Caco-2 (cell line): ENCODE results near the gene HOXA2. TPM values are rescaled to one million over a fixed set of nuclear protein-coding genes. Genes with fewer than 3 reads are reported as not detected.

Experiments used
- BruUV-seq: library from RNA; stranded (reverse); fragments of 400-500 nt; replicated peaks from 2 replicates; lab custom pipeline; 2021; lab: Mats Ljungman, UMichigan
- CTCF ChIA-PET: fragments of 300-600 bp; sonication (Branson Sonifier 250); formaldehyde crosslinking; loops from one replicate; lab custom pipeline; 2022; ENCODE audit warnings: antibody characterized with exemption; lab: Charles Lee
- POLR2A ChIA-PET: fragments of 300-600 bp; sonication (Branson Sonifier 250); formaldehyde crosslinking; loops from one replicate; lab custom pipeline; 2022; ENCODE audit warnings: antibody characterized with exemption; lab: Charles Lee
- DNase-seq, 2 experiments: peaks; one replicate each; pipeline versions ENCODE4 v3.0.0 to v3.0.0-alpha.2; 2020 to 2022
- H3K27me3 ChIP-seq: replicated peaks from 2 replicates; pipeline ENCODE4 v1.6.0; 2011; ENCODE audit warnings: low read length; ENCODE audit not compliant: control insufficient read depth, insufficient read depth
- H3K36me3 ChIP-seq: 2 replicates; pipeline ENCODE4 v1.5.1; 2011; ENCODE audit warnings: low read length; ENCODE audit not compliant: control insufficient read depth, insufficient read depth
- H3K4me1 ChIP-seq: fragments of 250-450 bp; sonication (Bioruptor Pico); 2 replicates; pipeline ENCODE4 v1.5.1; 2020; ENCODE audit warnings: mild to moderate bottlenecking
- H3K4me3 ChIP-seq: 2 replicates; pipeline ENCODE4 v1.5.1; 2011; ENCODE audit warnings: low read depth, mild to moderate bottlenecking, control low read depth, low read length
- H3K9me3 ChIP-seq: fragments of 250-450 bp; sonication (Bioruptor Pico); 2 replicates; pipeline ENCODE4 v1.5.1; 2020; ENCODE audit warnings: mild to moderate bottlenecking, moderate library complexity
- H3K27ac Mint-ChIP-seq: one replicate; pipeline ENCODE4 v1.8.0; 2022; ENCODE audit warnings: mixed read lengths; ENCODE audit not compliant: unreplicated experiment
- H3K27me3 Mint-ChIP-seq: one replicate; pipeline ENCODE4 v1.8.0; 2022; ENCODE audit warnings: mixed read lengths; ENCODE audit not compliant: insufficient read depth, unreplicated experiment
- H3K36me3 Mint-ChIP-seq: one replicate; pipeline ENCODE4 v1.8.0; 2022; ENCODE audit warnings: mild to moderate bottlenecking, mixed read lengths; ENCODE audit not compliant: insufficient read depth, unreplicated experiment
- H3K4me1 Mint-ChIP-seq: one replicate; pipeline ENCODE4 v1.8.0; 2022; ENCODE audit warnings: low read depth, mixed read lengths; ENCODE audit not compliant: unreplicated experiment
- H3K4me3 Mint-ChIP-seq: one replicate; pipeline ENCODE4 v1.8.0; 2022; ENCODE audit warnings: mild to moderate bottlenecking, moderate library complexity, mixed read lengths; ENCODE audit not compliant: unreplicated experiment
- H3K9me3 Mint-ChIP-seq: one replicate; pipeline ENCODE4 v1.8.0; 2022; ENCODE audit warnings: mixed read lengths; ENCODE audit not compliant: unreplicated experiment
- CTCF ChIP-seq, 2 experiments: fragments of 200-600 bp in 1 of 2; IDR thresholded peaks; 1 replicate in 1 of 2; 2 replicates in 1 of 2; pipeline versions ENCODE4 v1.5.1 to v1.8.0; 2011 to 2022; ENCODE audit warnings: antibody characterized with exemption in 1 of 2, control low read depth in 1 of 2, inconsistent platforms in 1 of 2, low read depth in 1 of 2, low read length in 1 of 2, mild to moderate bottlenecking in 1 of 2, moderate library complexity in 1 of 2; ENCODE audit not compliant: insufficient read depth in 1 of 2, severe bottlenecking in 1 of 2, unreplicated experiment in 1 of 2
- intact Hi-C: fragments of 100-400 bp; cut with micrococcal nuclease; formaldehyde crosslinking; loops from one replicate; pipeline ENCODE4 v1.10.0; 2022; ENCODE audit not compliant: unreplicated experiment
- total RNA-seq: library from RNA; stranded (reverse); gene quantifications from 2 replicates; pipeline ENCODE4 v1.2.3, GENCODE V29; 2022

HOXA2 gene
- total RNA-seq, 1 experiment from 2014 or later: 1.5 TPM

- no peaks in the 10 kb centered on the region for H3K9me3 Mint-ChIP-seq
- no peaks in the 10 kb centered on the region for H3K36me3 Mint-ChIP-seq
- H3K4me3 Mint-ChIP-seq: no peak overlapping the region
- no peak overlapping the region for H3K27ac Mint-ChIP-seq
- no peak for TF ChIP-seq CTCF (IDR thresholded peaks at IDR 0.05; ENCODE audit: insufficient read depth in 1 of 2, low read depth in 1 of 2, low read length in 1 of 2, severe bottlenecking in 1 of 2, unreplicated experiment in 1 of 2)
- DNase-seq: no peak
- Histone ChIP-seq H3K4me3 (no peak overlapping the region), H3K27me3 (no peaks in the 10 kb centered on the region), H3K36me3 (no peaks in the 10 kb centered on the region), H3K9me3 (no peaks in the 10 kb centered on the region), H3K4me1 (no peaks in the 10 kb centered on the region)
- H3K4me1 Mint-ChIP-seq: no peaks in the 10 kb centered on the region
- no TSS peak for BruUV-seq
- H3K27me3 Mint-ChIP-seq: no peaks in the 10 kb centered on the region
- ChIA-PET CTCF (no interaction called here), POLR2A (no interaction called here)
- intact Hi-C loops: no loop called here
Measured at GRCh38 chr7:27073076-27073475, 29.4 kb downstream of the HOXA2 start.

GRCh38 chr7:27071622-27072390 lies 30.7 kb downstream of the HOXA2 start:
- H3K36me3 Mint-ChIP-seq: no peaks in the 10 kb centered on the region
- CTCF ChIA-PET: no interaction called here
- no peaks in the 10 kb centered on the region for H3K27me3 Mint-ChIP-seq
- Histone ChIP-seq H3K4me3 (no peak overlapping the region), H3K4me1 (no peaks in the 10 kb centered on the region), H3K9me3 (no peaks in the 10 kb centered on the region), H3K36me3 (no peaks in the 10 kb centered on the region), H3K27me3 (no peaks in the 10 kb centered on the region)
- H3K4me3 Mint-ChIP-seq: no peak overlapping the region
- H3K4me1 Mint-ChIP-seq: no peaks in the 10 kb centered on the region
- POLR2A ChIA-PET: no interaction called here
- no peak for TF ChIP-seq CTCF (IDR thresholded peaks at IDR 0.05; ENCODE audit: insufficient read depth in 1 of 2, low read depth in 1 of 2, low read length in 1 of 2, severe bottlenecking in 1 of 2, unreplicated experiment in 1 of 2)
- intact Hi-C loops: no loop called here
- BruUV-seq: no TSS peak
- DNase-seq: no peak
- no peak overlapping the region for H3K27ac Mint-ChIP-seq
- no peaks in the 10 kb centered on the region for H3K9me3 Mint-ChIP-seq

- H3K4me3 ChIP-seq: no peak overlapping the region
- Mint-ChIP-seq H3K9me3 (no peaks in the 10 kb centered on the region), H3K27ac (no peak overlapping the region), H3K4me1 (no peaks in the 10 kb centered on the region), H3K4me3 (no peak overlapping the region), H3K36me3 (no peaks in the 10 kb centered on the region), H3K27me3 (no peaks in the 10 kb centered on the region)
- intact Hi-C loops: no loop called here
- no peak for DNase-seq
- TF ChIP-seq CTCF (IDR thresholded peaks at IDR 0.05; ENCODE audit: insufficient read depth in 1 of 2, low read depth in 1 of 2, low read length in 1 of 2, severe bottlenecking in 1 of 2, unreplicated experiment in 1 of 2): no peak
- H3K36me3 ChIP-seq: no peaks in the 10 kb centered on the region
- POLR2A ChIA-PET: no interaction called here
- H3K4me1 ChIP-seq: 0 out of 2 replicates have a peak, but pooled peaks cover 3% of the 10 kb centered on the region
- BruUV-seq: no TSS peak
- no peaks in the 10 kb centered on the region for H3K27me3 ChIP-seq
- CTCF ChIA-PET: no interaction called here
- H3K9me3 ChIP-seq: no peaks in the 10 kb centered on the region
Measured at GRCh38 chr7:27068259-27068658, 34.2 kb downstream of the HOXA2 start.
